Heart right ventricle (tissue), 16 donors: ENCODE measurements around the gene CCDC188. TPM values are rescaled to one million over a fixed set of nuclear protein-coding genes. Genes with fewer than 3 reads are reported as not detected.

ENCODE experiments used
- ATAC-seq, 8 donors: fragments of 200-7000 bp; cut with Tn5 transposase; one replicate each; pipeline ENCODE4 v1.9.1; 2020; ENCODE audit warnings: mild to moderate bottlenecking in 8 of 8, moderate library complexity in 8 of 8, moderate number of reproducible peaks in 1 of 8
- DNase-seq, 2 donors: peaks; one replicate each; pipeline ENCODE4 v3.0.0-alpha.2; 2020
- H3K27ac ChIP-seq, 10 donors: fragments of 200-600 bp; sonication (generic) in 2 of 10; one replicate each; pipeline versions ENCODE4 v1.5.0 to v1.8.0; 2020 to 2022; ENCODE audit warnings: mild to moderate bottlenecking in 3 of 10
- H3K27me3 ChIP-seq, 7 donors: fragments of 200-600 bp; one replicate each; pipeline ENCODE4 v1.8.0; 2021 to 2022; ENCODE audit warnings: mild to moderate bottlenecking in 2 of 7
- H3K36me3 ChIP-seq, 9 donors: fragments of 200-600 bp; sonication (generic) in 1 of 9; one replicate each; pipeline versions ENCODE4 v1.5.0 to v1.8.0; 2020 to 2022; ENCODE audit warnings: mild to moderate bottlenecking in 2 of 9
- H3K4me1 ChIP-seq, 9 donors: fragments of 200-600 bp; sonication (generic) in 1 of 9; one replicate each; pipeline versions ENCODE4 v1.5.0 to v1.8.0; 2020 to 2022; ENCODE audit warnings: mild to moderate bottlenecking in 4 of 9
- H3K4me3 ChIP-seq, 10 donors: fragments of 200-600 bp; sonication (generic) in 2 of 10; one replicate each; pipeline versions ENCODE4 v1.5.0 to v1.8.0; 2020 to 2022; ENCODE audit warnings: mild to moderate bottlenecking in 7 of 10, moderate library complexity in 2 of 10
- H3K9me3 ChIP-seq, 11 donors: fragments of 200-600 bp in 10 of 11; sonication (generic) in 2 of 11; one replicate each; pipeline versions ENCODE4 v1.5.0 to v1.8.0; 2013 to 2022; ENCODE audit warnings: mild to moderate bottlenecking in 2 of 11, control low read depth in 1 of 11, moderate library complexity in 1 of 11
- CTCF ChIP-seq, 9 donors: fragments of 200-600 bp; sonication (generic) in 2 of 9; IDR thresholded peaks; one replicate each; pipeline versions ENCODE4 v1.5.0 to v1.8.0; 2021 to 2022; ENCODE audit warnings: antibody characterized with exemption in 9 of 9, mild to moderate bottlenecking in 5 of 9, moderate library complexity in 1 of 9
- WGBS, 2 donors: extraction: QIAGEN DNeasy Blood & Tissue Kit; methylation state at CpG; one replicate each; pipeline ENCODE4 v1.1.7; 2013; ENCODE audit warnings: inconsistent platforms in 1 of 2; 5-methylcytosine and 5-hydroxymethylcytosine counted together
- intact Hi-C, 10 donors: fragments of 100-400 bp; cut with DNase I; formaldehyde crosslinking; loops; one replicate each; pipeline versions ENCODE4 v1.11.1 to v1.14.2; 2022
- polyA plus RNA-seq, 2 donors: library from polyadenylated mRNA; stranded (reverse); fragments of 200-250 nt; gene quantifications; one replicate each; pipeline ENCODE4 v1.2.3, GENCODE V29; 2013
- total RNA-seq, 10 donors: library from RNA; stranded (reverse); fragmentation: NEBNext Ultra II Directional in 3 of 10; extraction: Animal tissue kit (Norgen Biotek cat#: 25700) in 3 of 10; gene quantifications; one replicate each; pipeline versions ENCODE4 v1.2.1 to v1.2.4, GENCODE V29; 2021 to 2023
- donor health status: Arrhythmogenic right ventricular cardiomyopathy.
- donor health status: ischemic (EF 13 %, LVEDD 7.1; RV severe dilation, severe dysfunction).
- donor health status: healthy with polysubstance abuse.
- donor health status: DM: no; HTN: yes; CAD: no.
- donor health status: DM: no; HTN: no; CAD: no.
- donor health status: ischemic (EF 25% LVEDD 6.9; RV normal size, moderate dysfunction).
- donor health status: ischemic (EF 25% LVEDD 5.7; RV mildly dilated, moderate dysfunction).
- donor health status: healthy.
- donor health status: DM: yes; HTN: yes; CAD: no.
- donor health status: Ischemic cardiomyopathy.
- donor health status: ischemic (EF 35%, LVEDD 5.7; RV mildly dilated, moderate dysfunction).
- donor health status: nonischemic (EF 11% LVEDD 7.7; RV severe dilation, severe dysfunction).
- donor health status: DM: yes; HTN: yes; CAD: no.
- donor health status: PGD.
- donor health status: ischemic (EF 29% LVEDD 5.4; RV normal size, mild dysfunction).
- donor health status: nonischemic (EF 23%, LVEDD 6.1; RV moderate dilation, normal function).

CCDC188 gene
- total and polyA plus RNA-seq, 12 donors: 0.15 to 2.3 (median 0.51) TPM; not detected in 3

- Histone ChIP-seq H3K9me3 (no peaks in the 10 kb centered on the region), H3K4me1 (no peaks in the 10 kb centered on the region), H3K36me3 (no peaks in the 10 kb centered on the region), H3K27me3 (no peaks in the 10 kb centered on the region), H3K4me3 (no peak overlapping the region), H3K27ac (no peak overlapping the region)
- intact Hi-C loops: loop anchor here in 1 of 10 donors (5.0 kb wide), 2 partner anchors 62 to 97 kb away; no protein-coding TSS in a partner anchor
- DNase-seq: no peak
- peak in 5 of 8 donors; percentile 24 to 60 (median 58) for ATAC-seq
- WGBS, 2 donors: 70 to 78% methylated on average over 19 of the region's 19 CpGs
- peak in 6 of 9 donors; percentile 23 to 43 (median 31) for TF ChIP-seq CTCF (IDR thresholded peaks at IDR 0.05)
These were observed 24.1 kb upstream of the CCDC188 start for GRCh38 chr22:20174785-20175596.

GRCh38 chr22:20173772-20174171, 22.9 kb upstream of the CCDC188 start:
- Histone ChIP-seq H3K9me3 (no peaks in the 10 kb centered on the region), H3K27ac (no peak overlapping the region), H3K4me1 (no peaks in the 10 kb centered on the region), H3K36me3 (no peaks in the 10 kb centered on the region), H3K4me3 (no peak overlapping the region), H3K27me3 (no peaks in the 10 kb centered on the region)
- no peak for ATAC-seq
- TF ChIP-seq CTCF (IDR thresholded peaks at IDR 0.05): no peak
- WGBS, 2 donors: 55 to 58% methylated on average over 10 of the region's 10 CpGs
- no peak for DNase-seq
- intact Hi-C loops: loop anchor here in 1 of 10 donors (5.0 kb wide), 1 partner anchor 99 kb away; no protein-coding TSS in a partner anchor

GRCh38 chr22:20173246-20173645, 22.4 kb upstream of the CCDC188 start:
- ATAC-seq: no peak
- TF ChIP-seq CTCF (IDR thresholded peaks at IDR 0.05): no peak

GRCh38 chr22:20172141-20172613, 21.3 kb upstream of the CCDC188 start:
- DNase-seq: no peak
- no peaks in the 10 kb centered on the region for H3K27me3 ChIP-seq

More at GRCh38 chr22:20173246-20173645, 22.4 kb upstream of the CCDC188 start:
- Histone ChIP-seq H3K4me1 (no peaks in the 10 kb centered on the region), H3K27me3 (no peaks in the 10 kb centered on the region), H3K9me3 (no peaks in the 10 kb centered on the region), H3K4me3 (no peak overlapping the region), H3K36me3 (no peaks in the 10 kb centered on the region), H3K27ac (no peak overlapping the region)
- WGBS, 2 donors: 84 to 90% methylated on average over 11 of the region's 11 CpGs
- DNase-seq: no peak
- intact Hi-C loops: loop anchor here in 1 of 10 donors (5.0 kb wide), 1 partner anchor 99 kb away; no protein-coding TSS in a partner anchor

More at GRCh38 chr22:20172141-20172613, 21.3 kb upstream of the CCDC188 start:
- no peak for ATAC-seq
- H3K4me3 ChIP-seq: no peak overlapping the region
- H3K9me3 ChIP-seq: no peaks in the 10 kb centered on the region
- H3K36me3 ChIP-seq: no peaks in the 10 kb centered on the region
- no peak for TF ChIP-seq CTCF (IDR thresholded peaks at IDR 0.05)
- no peaks in the 10 kb centered on the region for H3K4me1 ChIP-seq
- WGBS, 2 donors: 85 to 91% methylated on average over 10 of the region's 10 CpGs
- H3K27ac ChIP-seq: no peak overlapping the region
- intact Hi-C loops: loop anchor here in 1 of 10 donors (5.0 kb wide), 1 partner anchor 100 kb away; no protein-coding TSS in a partner anchor
